HG03432 (cell line): Measurements from ENCODE around the gene CSTPP1.

Experiments
- ATAC-seq: cut with Tn5 transposase; IDR thresholded peaks from one replicate; pipeline ENCODE4 v1.9.1; 2021; ENCODE audit warnings: mild to moderate bottlenecking, moderate library complexity; ENCODE audit not compliant: unreplicated experiment

The CSTPP1 gene, protein sequence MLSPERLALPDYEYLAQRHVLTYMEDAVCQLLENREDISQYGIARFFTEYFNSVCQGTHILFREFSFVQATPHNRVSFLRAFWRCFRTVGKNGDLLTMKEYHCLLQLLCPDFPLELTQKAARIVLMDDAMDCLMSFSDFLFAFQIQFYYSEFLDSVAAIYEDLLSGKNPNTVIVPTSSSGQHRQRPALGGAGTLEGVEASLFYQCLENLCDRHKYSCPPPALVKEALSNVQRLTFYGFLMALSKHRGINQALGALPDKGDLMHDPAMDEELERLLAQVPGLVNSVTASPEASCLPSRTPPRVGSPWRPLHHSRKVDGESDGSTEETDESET

GRCh38 chr11:46936138-46937110, at the start of gene CSTPP1:
TSS of gene CSTPP1 (plus strand) at chr11:46936761. CDS start at chr11:46936806, 45 bp downstream.
- ATAC-seq = peak; percentile 93

- no peak for ATAC-seq
These were observed 47.9 kb upstream of the CSTPP1 start for GRCh38 chr11:46888636-46889035.

- no peak for ATAC-seq
These were observed 47.3 kb upstream of the CSTPP1 start for GRCh38 chr11:46889251-46889650.

DNA sequence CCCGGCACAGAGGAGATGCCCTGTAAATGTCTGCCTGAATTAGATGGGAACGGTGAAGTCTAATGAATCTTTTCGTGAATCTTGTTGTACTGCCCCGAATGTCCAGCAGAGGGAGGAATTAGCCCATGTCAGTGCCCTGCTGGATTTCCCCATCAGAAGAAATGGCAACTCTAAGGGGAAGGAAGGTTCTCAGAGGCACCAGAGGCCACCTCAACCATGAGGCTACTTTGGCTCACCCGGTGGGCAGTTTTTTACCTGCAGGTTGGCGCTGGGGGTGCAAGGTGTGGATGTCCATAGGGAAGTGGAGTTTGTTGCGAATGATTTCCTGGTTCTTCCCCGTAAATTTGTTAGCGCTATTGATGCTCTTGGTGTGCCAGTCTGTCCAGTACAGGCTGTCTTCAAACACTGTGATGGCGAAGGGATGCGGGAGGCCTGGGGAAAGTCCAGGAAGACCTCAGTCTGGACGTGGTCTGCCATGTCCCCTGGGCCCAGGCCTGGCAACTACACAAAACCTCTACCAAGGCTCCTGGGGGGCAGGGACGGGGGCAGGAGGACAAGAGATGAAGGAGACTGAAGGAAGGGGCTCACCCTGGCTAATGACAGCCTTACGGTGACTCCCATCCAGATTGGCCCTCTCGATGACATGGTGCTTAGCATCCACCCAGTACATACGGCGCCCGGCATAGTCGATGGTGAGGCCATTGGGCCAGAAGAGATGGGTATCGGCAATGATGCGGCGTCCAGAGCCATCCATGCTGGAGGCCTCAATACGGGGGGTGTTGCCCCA, 46.7 kb upstream of the CSTPP1 start:
- no peak for ATAC-seq

- ATAC-seq = no peak
These were observed 45.9 kb upstream of the CSTPP1 start for GRCh38 chr11:46890665-46891064.

GRCh38 chr11:46892109-46892508, 44.5 kb upstream of the CSTPP1 start:
- no peak for ATAC-seq

DNA sequence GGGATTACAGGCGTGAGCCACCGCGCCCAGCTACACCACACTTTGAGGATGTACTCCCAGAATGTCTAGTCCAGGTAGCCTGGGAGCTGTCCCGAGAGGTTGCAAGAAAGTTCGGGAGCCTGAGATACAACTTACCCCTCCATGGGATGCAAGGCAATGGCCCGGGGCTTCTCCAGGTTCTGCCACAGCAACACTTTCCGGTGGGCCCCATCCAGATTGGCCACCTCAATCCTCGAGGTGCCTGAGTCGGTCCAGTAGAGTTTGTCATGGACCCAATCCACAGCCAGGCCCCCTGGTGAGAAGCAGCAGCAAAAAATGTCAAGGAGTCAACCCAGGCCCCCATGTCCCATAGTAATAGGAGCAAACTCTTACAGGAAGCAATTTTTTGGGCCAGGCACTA, 43.7 kb upstream of the CSTPP1 start:
- no peak for ATAC-seq

DNA sequence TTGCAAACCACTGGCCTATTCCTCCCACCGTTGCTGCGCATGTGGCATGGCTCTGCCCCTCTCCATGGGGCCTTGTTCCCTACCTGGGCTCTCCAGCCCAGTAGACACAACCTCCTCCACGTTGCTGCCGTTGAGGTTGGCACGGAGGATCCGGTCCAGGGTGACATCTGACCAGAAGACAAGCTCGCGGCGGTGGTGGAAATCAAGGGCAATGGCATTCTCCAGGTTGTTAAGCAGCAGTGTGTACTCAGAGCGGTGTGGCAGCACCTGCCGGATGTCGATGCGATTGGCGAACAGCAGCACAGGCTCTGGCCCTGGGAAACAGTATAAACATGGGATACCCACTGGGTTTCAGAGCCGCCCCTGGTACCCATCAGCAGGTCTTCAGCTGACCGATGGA, 42.1 kb upstream of the CSTPP1 start:
- no peak for ATAC-seq

DNA sequence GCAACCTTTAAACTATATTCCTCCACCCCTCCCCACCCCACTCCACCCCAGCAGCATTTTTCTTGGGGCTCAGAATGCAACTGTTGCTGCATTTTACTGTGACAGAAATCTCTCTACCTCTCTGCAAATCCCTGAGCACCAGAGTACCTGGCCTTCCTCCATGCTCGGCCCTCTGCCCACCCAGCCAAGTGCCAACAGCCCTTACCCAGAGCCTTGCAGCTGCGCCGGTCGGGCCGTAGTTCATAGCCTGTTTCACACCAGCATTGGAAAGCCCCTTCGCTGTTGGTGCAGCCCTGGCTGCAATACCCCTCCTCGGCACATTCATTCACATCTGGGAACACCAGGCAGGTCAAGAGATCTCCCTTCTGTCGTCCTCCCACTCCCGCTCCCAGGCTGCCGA, 41.6 kb upstream of the CSTPP1 start:
- no peak for ATAC-seq

DNA sequence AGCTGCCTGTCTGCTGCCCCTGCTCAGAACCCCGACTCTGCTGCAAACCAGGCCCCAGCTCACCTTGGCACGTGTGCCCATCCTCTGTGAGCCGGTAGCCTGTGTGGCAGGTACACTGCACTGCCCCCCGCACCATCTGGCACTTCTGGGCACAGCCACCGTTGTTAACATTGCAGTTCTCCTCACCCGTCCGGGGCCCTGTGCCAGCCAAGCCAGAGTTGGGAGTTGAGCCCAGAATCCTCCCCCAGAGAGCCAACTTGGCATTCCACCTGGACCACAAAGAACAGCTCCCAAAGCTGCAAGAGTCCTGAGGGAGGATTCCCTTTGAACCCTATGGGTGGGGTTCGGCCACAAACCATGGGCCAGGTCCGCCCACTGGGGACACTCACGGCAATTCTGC, 40.7 kb upstream of the CSTPP1 start:
- ATAC-seq = no peak

- no peak for ATAC-seq
These were observed 39.7 kb upstream of the CSTPP1 start for GRCh38 chr11:46896719-46897406.

DNA sequence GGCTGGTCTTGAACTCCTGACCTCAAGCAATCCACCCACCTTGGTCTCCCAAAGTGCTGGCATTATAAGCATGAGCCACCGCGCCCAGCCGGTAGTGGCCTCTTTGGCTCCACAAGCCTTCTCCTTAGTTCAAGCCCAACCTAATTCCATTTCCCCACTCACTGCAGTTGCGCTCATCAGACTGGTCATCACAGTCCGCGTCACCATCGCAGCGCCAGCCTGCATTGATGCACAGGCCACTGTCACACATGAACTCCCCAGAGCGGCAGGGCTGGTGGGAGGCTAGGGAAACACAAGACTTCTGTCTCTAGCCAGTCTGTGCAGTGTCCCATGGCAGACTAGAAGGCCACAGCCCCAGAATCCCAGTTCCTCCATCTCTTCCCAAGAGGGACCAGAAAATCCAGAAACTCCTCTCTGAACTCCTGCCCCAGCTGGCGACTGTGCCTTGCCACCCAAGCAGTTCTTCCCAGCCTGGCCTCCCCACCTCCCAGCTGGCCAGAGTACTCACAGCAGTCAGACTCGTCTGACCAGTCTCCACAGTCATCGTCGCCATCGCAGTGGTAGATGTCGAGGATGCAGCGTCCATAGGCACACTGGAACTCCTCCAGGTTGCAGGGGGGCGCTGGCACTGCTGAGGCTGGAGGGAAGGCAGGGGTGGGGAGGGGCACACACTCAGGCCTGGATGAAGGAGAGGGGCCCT, 38.0 kb upstream of the CSTPP1 start:
- no peak for ATAC-seq

DNA sequence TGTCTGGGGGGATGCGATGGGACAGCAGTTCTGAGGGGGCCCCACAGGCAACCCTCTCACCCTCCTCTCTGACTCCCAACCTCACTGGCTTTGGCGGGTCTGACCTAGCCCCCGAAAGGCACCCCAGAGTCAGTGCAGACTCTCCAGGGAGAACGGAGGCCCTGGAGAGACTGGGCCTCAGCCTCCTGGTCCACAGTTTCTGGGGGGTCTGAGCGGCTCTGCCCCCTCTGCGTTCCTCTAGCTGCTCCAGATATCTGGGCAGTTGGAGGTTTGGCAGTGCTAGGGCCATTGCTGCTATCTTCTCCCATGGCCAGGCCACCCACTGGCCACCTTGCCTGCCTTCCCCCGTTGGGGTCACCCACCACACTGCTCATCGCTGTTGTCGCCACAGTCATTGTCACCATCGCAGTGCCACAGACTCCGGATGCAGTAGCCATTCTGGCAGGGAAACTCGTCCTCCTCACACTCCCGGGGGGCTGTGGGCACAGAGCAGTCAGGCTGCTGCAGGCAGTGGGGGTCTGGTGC, 37.0 kb upstream of the CSTPP1 start:
- no peak for ATAC-seq

DNA sequence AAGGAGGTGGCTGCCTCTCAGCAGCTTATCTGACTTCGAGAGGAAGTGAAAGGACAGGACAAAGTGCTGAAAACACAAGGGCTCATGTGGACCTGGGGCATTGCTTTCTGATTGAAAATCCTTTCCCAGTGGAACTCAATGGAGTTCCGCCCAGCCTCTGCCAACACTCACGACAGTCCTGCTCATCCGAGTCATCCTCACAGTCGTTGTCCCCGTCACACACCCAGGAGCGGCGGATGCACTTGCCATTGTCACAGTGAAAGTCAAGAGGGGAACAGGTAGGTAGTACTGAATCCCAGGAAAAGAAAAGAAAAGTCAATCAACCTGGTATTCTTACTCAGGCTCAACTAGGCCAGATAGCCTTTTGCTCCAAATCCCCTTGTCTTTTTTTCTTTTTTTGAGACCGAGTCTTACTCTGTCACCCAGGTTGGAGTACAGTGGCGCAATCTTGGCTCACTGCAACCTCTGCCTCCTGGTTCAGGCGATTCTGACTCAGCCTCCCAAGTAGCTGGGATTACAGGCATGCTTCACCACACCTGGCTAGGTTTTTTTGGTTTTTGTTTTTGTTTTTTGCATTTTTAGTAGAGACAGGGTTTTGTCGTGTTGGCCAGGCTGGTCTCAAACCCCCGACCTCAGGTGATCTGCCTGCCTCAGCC, 36.3 kb upstream of the CSTPP1 start:
- no peak for ATAC-seq

DNA sequence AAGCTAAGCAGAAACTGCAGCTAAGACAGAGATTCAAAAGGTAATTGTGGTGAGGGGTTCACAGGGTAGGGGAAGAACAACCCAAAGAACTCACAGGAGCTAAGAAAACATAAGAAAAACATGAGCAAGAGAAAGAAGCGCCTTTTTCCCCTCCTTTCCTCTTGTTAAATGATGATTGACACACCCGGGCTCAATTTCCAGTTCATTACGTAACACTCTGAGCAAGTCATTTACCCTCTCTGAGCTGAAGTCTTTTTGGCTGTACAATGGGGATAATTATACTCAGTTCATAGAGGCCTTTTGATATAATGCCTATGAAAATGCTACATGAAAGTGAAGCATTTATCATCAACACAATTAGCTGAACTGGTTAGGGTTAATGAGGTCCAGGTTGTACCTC, 35.4 kb upstream of the CSTPP1 start:
- no peak for ATAC-seq

DNA sequence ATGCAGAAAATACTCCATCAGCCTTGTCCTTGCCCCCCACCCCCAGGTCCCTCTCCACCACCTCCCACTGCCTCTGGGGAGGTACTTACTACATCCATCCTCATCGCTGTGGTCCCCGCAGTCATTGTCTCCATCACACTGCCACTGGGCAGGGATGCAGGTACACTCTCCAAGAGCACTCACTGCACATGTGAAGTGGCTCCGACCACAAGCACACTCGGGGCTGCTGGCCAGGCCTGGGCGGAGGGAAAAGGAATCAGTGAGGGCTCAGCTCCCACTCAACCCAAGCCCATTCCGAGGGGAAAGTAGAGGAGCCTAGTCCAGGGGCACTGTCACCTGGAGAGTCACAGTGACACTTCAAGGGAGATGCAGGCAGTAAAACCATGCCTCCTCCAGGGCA, 33.9 kb upstream of the CSTPP1 start:
- ATAC-seq = no peak

DNA sequence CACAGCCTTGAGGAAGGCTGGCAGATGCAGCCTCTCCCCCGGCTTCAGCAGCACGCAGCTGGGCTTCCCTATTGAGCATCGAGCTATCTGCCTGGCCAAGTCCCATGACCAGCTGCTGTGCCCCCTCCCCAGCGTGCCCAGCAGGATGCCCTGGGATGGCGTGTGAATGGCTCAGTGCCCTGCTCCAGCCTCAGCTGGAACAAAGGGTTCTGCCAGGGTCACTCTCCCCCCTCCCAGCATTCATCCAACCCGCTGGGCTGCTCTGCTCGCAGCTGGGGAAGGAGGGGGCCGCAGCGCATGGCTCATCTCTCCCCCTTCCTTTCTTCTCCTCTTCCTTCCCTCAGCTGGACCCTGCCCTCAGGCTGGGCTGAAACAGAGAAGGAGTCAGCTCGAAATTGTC, 32.7 kb upstream of the CSTPP1 start:
- no peak for ATAC-seq

DNA sequence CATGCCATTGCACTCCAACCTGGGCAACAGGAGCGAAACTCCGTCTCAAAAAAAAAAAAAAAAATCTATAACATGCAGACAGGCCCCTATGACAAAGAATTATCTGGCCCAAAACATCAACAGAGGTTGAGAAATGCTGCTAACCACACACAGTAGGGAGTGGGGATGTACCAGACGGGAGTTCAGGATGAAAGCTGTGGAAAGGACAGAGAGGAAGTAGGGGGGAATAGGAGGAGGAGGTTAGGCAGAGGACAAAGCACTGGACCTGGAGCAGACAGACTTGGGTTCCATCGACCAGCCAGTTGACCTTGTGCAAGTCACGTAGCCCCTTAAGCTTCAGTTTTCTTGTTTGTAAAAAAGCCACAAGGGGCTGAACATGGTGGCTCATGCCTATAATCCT, 30.8 kb upstream of the CSTPP1 start:
- ATAC-seq = no peak

- ATAC-seq = no peak
These were observed 29.9 kb upstream of the CSTPP1 start for GRCh38 chr11:46906609-46907041.
